Left ventricle myocardium superior (tissue), 1 donor: ENCODE measurements around the gene PTCD1. TPM values are rescaled to one million over a fixed set of nuclear protein-coding genes. Genes with fewer than 3 reads are reported as not detected.

Experiments
- ATAC-seq: fragments of 200-7000 bp; cut with Tn5 transposase; one replicate; pipeline ENCODE4 v1.9.1; 2020; ENCODE audit warnings: mild to moderate bottlenecking, moderate library complexity
- DNase-seq: peaks from one replicate; pipeline ENCODE4 v3.0.0-alpha.2; 2020
- intact Hi-C: fragments of 100-400 bp; cut with micrococcal nuclease; formaldehyde crosslinking; loops from one replicate; pipeline ENCODE4 v1.11.0; 2022
- total RNA-seq: library from RNA; stranded (reverse); fragmentation: NEBNext Ultra II Directional; extraction: Animal tissue kit (Norgen Biotek cat#: 25700); gene quantifications from one replicate; pipeline ENCODE4 v1.2.1, GENCODE V29; 2021
- donor health status: DM: no; HTN: yes; CAD: no; lungs with severe emphysema.

The PTCD1 gene
- total RNA-seq, 1 donor from 2014 or later, result 3.1 TPM

GRCh38 chr7:99375070-99375807 lies 63.4 kb downstream of the PTCD1 start:
- peak; percentile 79 for ATAC-seq
- DNase-seq, result peak; percentile 92
- intact Hi-C loops, result no loop called here

GRCh38 chr7:99374111-99375064 lies 64.2 kb downstream of the PTCD1 start, which contains the start of gene ARPC1B:
ARPC1B (plus strand) TSS chr7:99374730; CDS start chr7:99385715, 10,985 bp downstream.
- DNase-seq (peak; percentile 90), ATAC-seq (peak; percentile 80)
- intact Hi-C loops, result no loop called here

- ATAC-seq, result no peak
- intact Hi-C loops, result no loop called here
- no peak for DNase-seq
Measured at GRCh38 chr7:99373091-99374066, 65.2 kb downstream of the PTCD1 start.

GRCh38 chr7:99372275-99373090 lies 66.1 kb downstream of the PTCD1 start:
- ATAC-seq, result peak; percentile 11
- intact Hi-C loops, result no loop called here
- no peak for DNase-seq

GRCh38 chr7:99371376-99371920 lies 67.2 kb downstream of the PTCD1 start:
- no peak for ATAC-seq
- intact Hi-C loops, result no loop called here
- no peak for DNase-seq

- no peak for ATAC-seq
- intact Hi-C loops, result no loop called here
- no peak for DNase-seq
Measured at GRCh38 chr7:99369767-99370391, 68.7 kb downstream of the PTCD1 start.

- ATAC-seq (no peak), DNase-seq (no peak)
- intact Hi-C loops, result no loop called here
Measured at GRCh38 chr7:99368750-99369389, 69.7 kb downstream of the PTCD1 start.

Other genes with a start within 250 kb of the PTCD1 start
- gene KPNA7, start 230.7 kb downstream of the PTCD1 start, total RNA-seq, result not detected
- not detected for gene MYH16, start 166.0 kb downstream of the PTCD1 start, total RNA-seq
- 161 TPM for gene ARPC1A, start 112.9 kb downstream of the PTCD1 start, total RNA-seq
- 38.7 TPM for gene ARPC1B, start 64.1 kb downstream of the PTCD1 start, total RNA-seq
- gene PDAP1, start 30.2 kb downstream of the PTCD1 start, total RNA-seq, result 97.2 TPM
- gene BUD31, start 29.8 kb downstream of the PTCD1 start, total RNA-seq, result 36.0 TPM
- 19.8 TPM for gene CPSF4, start 145 bp upstream of the PTCD1 start, total RNA-seq
- 883 TPM for gene ATP5MF, start 27.4 kb upstream of the PTCD1 start, total RNA-seq
- 2.9 TPM for gene ZNF789, start 34.1 kb upstream of the PTCD1 start, total RNA-seq
- gene ZNF394, start 61.5 kb upstream of the PTCD1 start, total RNA-seq, result 17.4 TPM
- gene ZKSCAN5, start 65.9 kb upstream of the PTCD1 start, total RNA-seq, result 6.3 TPM
- gene FAM200A, start 113.3 kb upstream of the PTCD1 start, total RNA-seq, result 7.0 TPM
- 30.0 TPM for gene ZNF655, start 119.8 kb upstream of the PTCD1 start, total RNA-seq
- not detected for gene TMEM225B, start 159.5 kb upstream of the PTCD1 start, total RNA-seq
- 8.3 TPM for gene ZSCAN25, start 178.1 kb upstream of the PTCD1 start, total RNA-seq
- 0.25 TPM for gene CYP3A5, start 241.2 kb upstream of the PTCD1 start, total RNA-seq